Esophagus (tissue), 2 donors: ENCODE results near the gene ESPL1. TPM values are rescaled to one million over a fixed set of nuclear protein-coding genes. Genes with fewer than 3 reads are reported as not detected.
A peak's percentile ranks its signal among the peaks of the same experiment; 100 is the strongest.

Source experiments
- H3K27ac ChIP-seq, 2 donors: one replicate each; pipeline ENCODE4 v1.5.1; 2013; ENCODE audit warnings: low read depth in 2 of 2, mild to moderate bottlenecking in 2 of 2, inconsistent platforms in 1 of 2, low read length in 1 of 2, moderate library complexity in 1 of 2
- H3K27me3 ChIP-seq, 2 donors: one replicate each; pipeline ENCODE4 v1.6.1; 2013; ENCODE audit warnings: low read length in 2 of 2, control low read depth in 1 of 2, mild to moderate bottlenecking in 1 of 2; ENCODE audit not compliant: insufficient read depth in 2 of 2, control insufficient read depth in 1 of 2
- H3K36me3 ChIP-seq, 2 donors: one replicate each; pipeline ENCODE4 v1.6.1; 2013; ENCODE audit warnings: low read length in 1 of 2; ENCODE audit not compliant: control insufficient read depth in 2 of 2, insufficient read depth in 2 of 2
- H3K4me1 ChIP-seq, 2 donors: one replicate each; pipeline ENCODE4 v1.6.1; 2013; ENCODE audit warnings: low read length in 1 of 2; ENCODE audit not compliant: control insufficient read depth in 2 of 2, insufficient read depth in 2 of 2
- H3K4me3 ChIP-seq, 2 donors: one replicate each; pipeline ENCODE4 v1.5.1; 2013; ENCODE audit warnings: low read length in 2 of 2, mild to moderate bottlenecking in 2 of 2, low read depth in 1 of 2, moderate library complexity in 1 of 2
- H3K9me3 ChIP-seq, 2 donors: one replicate each; pipeline ENCODE4 v1.6.1; 2013; ENCODE audit warnings: mild to moderate bottlenecking in 2 of 2, low read depth in 1 of 2, low read length in 1 of 2, moderate library complexity in 1 of 2; ENCODE audit not compliant: control insufficient read depth in 2 of 2, insufficient read depth in 1 of 2
- WGBS, 2 donors: extraction: QIAGEN DNeasy Blood & Tissue Kit; methylation state at CpG; one replicate each; pipeline ENCODE4 v1.1.7; 2013; 5-methylcytosine and 5-hydroxymethylcytosine counted together
- polyA plus RNA-seq, 2 donors: library from polyadenylated mRNA; stranded (reverse); fragments of 200-250 nt; gene quantifications; one replicate each; pipeline ENCODE4 v1.2.3, GENCODE V29; 2013
- donor health status: healthy with polysubstance abuse.
- donor health status: Bipolar disorder and iron deficiency.

Gene ESPL1
- polyA plus RNA-seq, 2 donors: 43.8 to 66.1 TPM

DNA sequence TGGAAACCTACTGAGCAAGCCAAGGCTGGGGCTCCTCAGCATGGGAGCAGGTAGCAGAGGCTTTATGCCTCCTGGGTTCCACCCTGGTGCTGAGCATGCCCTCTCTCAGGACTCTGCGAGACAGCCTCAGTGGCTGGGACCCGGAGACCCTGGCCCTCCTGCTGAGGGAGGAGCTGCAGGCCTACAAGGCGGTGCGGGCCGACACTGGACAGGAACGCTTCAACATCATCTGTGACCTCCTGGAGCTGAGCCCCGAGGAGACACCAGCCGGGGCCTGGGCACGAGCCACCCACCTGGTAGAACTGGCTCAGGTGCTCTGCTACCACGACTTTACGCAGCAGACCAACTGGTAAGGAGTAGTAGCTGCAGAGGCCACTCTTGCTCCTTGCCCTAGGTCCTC is 8.4 kb downstream of the ESPL1 start:
- peaks cover 0 to 13% of the 10 kb centered on the region in 2 donors for H3K4me1 ChIP-seq

DNA sequence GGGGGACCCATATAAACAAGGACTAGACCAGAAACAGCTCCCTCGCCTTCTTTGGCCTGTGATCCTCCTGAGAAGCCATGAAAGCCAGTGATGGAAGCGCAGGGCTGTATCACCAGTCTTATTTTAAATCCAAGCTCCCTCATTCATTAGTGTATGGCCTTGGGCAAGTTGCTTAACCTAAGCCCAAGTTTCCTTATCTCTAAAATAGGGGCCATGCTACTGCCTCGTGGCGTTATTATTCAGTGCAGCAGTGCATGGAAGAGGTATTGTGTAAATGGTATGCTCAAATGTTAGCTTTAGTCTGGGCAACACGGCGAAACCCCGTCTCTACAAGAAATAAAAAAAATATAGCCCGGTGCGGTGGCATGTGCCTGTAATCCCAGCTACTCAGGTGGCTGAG is 9.9 kb downstream of the ESPL1 start:
- peak overlapping the region; percentile 47 to 94 for H3K27ac ChIP-seq
- no peak overlapping the region for H3K4me3 ChIP-seq
- no peaks in the 10 kb centered on the region for H3K27me3 ChIP-seq
- 65 to 67% methylated on average over 9 of the region's 9 CpGs for WGBS, 2 donors
- peaks cover 0 to 13% of the 10 kb centered on the region in 2 donors for H3K4me1 ChIP-seq
- H3K9me3 ChIP-seq: no peaks in the 10 kb centered on the region
- H3K36me3 ChIP-seq: peaks cover 0 to 16% of the 10 kb centered on the region in 2 donors

More for the DNA sequence above, 8.4 kb downstream of the ESPL1 start:
- Histone ChIP-seq H3K36me3 (peaks cover 0 to 9% of the 10 kb centered on the region in 2 donors), H3K9me3 (no peaks in the 10 kb centered on the region), H3K27ac (peak overlapping the region in 1 of 2 donors; percentile 1), H3K27me3 (no peaks in the 10 kb centered on the region), H3K4me3 (no peak overlapping the region)
- WGBS, 2 donors: 94% methylated on average over 11 of the region's 11 CpGs

DNA sequence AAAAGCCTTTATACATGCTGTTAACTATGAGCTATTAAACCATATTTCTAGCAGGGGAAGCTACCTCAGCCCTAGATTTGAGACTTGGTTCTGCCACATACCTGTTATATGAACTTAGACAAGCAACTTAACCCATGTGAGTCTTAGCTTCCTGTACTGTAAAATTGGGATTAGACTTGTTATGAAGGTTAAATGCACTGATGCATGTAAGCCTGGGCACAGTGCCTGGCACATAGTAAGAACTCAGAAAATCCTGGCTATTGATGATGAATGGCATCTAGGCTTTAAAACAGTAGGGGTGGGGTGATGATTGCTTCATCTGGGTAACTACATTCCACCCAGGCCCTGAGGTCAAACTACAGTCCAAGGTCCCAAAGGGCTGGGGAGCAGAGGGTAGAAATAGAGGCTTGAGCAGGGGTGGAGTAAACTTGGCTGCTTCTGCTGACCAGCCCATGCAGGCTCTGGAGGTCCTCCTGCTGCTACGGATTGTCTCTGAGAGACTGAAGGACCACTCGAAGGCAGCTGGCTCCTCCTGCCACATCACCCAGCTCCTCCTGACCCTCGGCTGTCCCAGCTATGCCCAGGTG is 11.3 kb downstream of the ESPL1 start:
- H3K27ac ChIP-seq: peak overlapping the region; percentile 95 to 99
- no peaks in the 10 kb centered on the region for H3K9me3 ChIP-seq
- H3K27me3 ChIP-seq: no peaks in the 10 kb centered on the region
- 50 to 59% methylated on average over 3 of the region's 3 CpGs for WGBS, 2 donors
- H3K4me1 ChIP-seq: peaks cover 0 to 13% of the 10 kb centered on the region in 2 donors
- peak overlapping the region; percentile 49 to 52 for H3K4me3 ChIP-seq
- H3K36me3 ChIP-seq: peaks cover 0 to 20% of the 10 kb centered on the region in 2 donors

DNA sequence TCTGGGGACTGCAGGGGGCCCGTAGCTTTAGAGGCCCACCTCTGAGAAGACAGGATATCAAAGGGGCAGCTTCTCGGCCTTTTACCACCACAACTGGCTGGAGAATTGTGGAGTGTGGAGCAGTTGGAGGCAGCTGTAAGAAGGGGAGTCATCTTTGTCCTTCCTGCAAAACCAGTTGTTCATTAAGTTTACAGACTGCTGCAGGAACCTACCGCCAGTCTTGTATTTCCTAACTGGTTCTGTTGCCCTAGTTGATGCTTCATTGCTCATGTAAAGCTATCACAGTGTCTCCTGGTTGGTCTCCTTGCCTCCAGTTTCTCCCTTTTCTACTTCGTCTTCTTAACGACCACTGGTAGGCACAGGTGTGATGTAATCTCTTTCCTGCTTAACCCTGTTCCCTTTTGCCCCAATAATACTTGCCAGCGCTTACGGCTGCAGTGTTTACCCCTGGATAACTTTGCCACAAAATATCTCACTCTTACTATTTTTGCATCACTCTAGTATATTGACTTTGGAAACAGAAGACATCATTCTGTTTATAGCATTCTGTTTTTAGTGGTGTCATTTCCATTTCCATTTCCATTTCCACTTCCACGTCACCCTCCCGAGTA is 11.9 kb downstream of the ESPL1 start:
- Histone ChIP-seq H3K9me3 (no peaks in the 10 kb centered on the region), H3K27ac (peak overlapping the region; percentile 95 to 99), H3K36me3 (peaks cover 0 to 21% of the 10 kb centered on the region in 2 donors), H3K27me3 (no peaks in the 10 kb centered on the region), H3K4me1 (peaks cover 0 to 13% of the 10 kb centered on the region in 2 donors), H3K4me3 (peak overlapping the region; percentile 49 to 52)
- WGBS, 2 donors: 66 to 72% methylated on average over 9 of the region's 9 CpGs

DNA sequence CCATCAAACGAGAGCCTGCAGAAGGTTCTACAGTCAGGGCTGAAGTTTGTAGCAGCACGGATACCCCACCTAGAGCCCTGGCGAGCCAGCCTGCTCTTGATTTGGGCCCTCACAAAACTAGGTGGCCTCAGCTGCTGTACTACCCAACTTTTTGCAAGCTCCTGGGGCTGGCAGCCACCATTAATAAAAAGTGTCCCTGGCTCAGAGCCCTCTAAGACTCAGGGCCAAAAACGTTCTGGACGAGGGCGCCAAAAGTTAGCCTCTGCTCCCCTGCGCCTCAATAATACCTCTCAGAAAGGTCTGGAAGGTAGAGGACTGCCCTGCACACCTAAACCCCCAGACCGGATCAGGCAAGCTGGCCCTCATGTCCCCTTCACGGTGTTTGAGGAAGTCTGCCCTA is 18.3 kb downstream of the ESPL1 start:
- Histone ChIP-seq H3K27me3 (no peaks in the 10 kb centered on the region), H3K27ac (peak overlapping the region in 1 of 2 donors; percentile 67), H3K4me1 (peaks cover 0 to 15% of the 10 kb centered on the region in 2 donors), H3K9me3 (no peaks in the 10 kb centered on the region), H3K36me3 (peaks cover 5 to 40% of the 10 kb centered on the region in 2 donors), H3K4me3 (no peak overlapping the region)
- WGBS, 2 donors: 72 to 83% methylated on average over 9 of the region's 9 CpGs

DNA sequence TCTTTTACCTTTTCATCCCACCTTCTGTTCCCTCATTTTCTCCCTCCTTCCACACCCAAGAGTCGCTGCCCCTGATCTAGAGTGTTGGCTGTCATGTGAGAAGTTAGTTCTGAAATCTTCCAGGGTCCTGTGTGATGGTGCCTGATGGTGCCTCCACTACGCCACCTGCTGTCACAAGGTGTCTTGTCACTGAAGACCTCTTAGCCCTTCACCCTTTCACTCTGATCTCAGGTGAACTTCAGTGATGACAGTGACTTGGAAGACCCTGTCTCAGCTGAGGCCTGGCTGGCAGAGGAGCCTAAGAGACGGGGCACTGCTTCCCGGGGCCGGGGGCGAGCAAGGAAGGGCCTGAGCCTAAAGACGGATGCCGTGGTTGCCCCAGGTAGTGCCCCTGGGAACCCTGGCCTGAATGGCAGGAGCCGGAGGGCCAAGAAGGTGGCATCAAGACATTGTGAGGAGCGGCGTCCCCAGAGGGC is 19.7 kb downstream of the ESPL1 start:
- H3K27ac ChIP-seq: peak overlapping the region; percentile 55 to 79
- H3K4me1 ChIP-seq: peaks cover 0 to 12% of the 10 kb centered on the region in 2 donors
- no peaks in the 10 kb centered on the region for H3K9me3 ChIP-seq
- H3K36me3 ChIP-seq: peaks cover 5 to 44% of the 10 kb centered on the region in 2 donors
- no peak overlapping the region for H3K4me3 ChIP-seq
- H3K27me3 ChIP-seq: no peaks in the 10 kb centered on the region
- WGBS, 2 donors: 57 to 58% methylated on average over 11 of the region's 11 CpGs

DNA sequence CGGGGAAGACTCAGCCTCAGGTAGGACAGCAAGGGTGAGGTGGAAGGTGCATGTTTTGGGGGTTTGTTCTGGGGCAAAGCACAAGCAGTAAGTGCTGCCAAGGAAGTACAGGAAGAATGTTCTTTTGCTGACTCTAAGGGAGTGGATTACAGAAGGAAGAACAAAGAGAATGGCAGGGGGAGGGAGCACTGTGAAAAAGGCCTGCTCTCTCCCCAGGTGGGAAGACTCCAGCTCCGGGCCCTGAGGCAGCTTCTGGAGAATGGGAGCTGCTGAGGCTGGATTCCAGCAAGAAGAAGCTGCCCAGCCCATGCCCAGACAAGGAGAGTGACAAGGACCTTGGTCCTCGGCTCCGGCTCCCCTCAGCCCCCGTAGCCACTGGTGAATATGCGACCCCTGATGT is 20.2 kb downstream of the ESPL1 start:
- no peaks in the 10 kb centered on the region for H3K9me3 ChIP-seq
- no peaks in the 10 kb centered on the region for H3K27me3 ChIP-seq
- peaks cover 5 to 43% of the 10 kb centered on the region in 2 donors for H3K36me3 ChIP-seq
- H3K4me3 ChIP-seq: no peak overlapping the region
- H3K27ac ChIP-seq: peak overlapping the region; percentile 55 to 79
- peaks cover 0 to 12% of the 10 kb centered on the region in 2 donors for H3K4me1 ChIP-seq
- 46 to 71% methylated on average over 6 of the region's 6 CpGs for WGBS, 2 donors

DNA sequence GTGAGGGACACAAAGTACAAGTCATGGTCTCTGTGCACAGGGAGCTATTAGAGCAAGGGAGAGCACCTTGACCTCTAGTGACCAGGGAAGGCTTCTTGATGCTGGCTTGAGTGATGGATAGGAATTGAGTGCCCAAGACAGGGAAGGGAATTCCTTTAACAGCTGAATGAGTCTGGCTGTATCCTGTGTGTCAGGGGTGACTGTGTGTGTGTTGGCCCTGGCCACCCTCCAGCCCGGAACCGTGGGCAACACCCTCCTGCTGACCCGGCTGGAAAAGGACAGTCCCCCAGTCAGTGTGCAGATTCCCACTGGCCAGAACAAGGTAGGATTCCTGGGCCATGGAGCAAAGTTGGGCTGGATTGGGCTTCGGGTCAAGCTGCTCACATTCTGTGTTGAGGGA is 21.8 kb downstream of the ESPL1 start:
- Histone ChIP-seq H3K27me3 (no peaks in the 10 kb centered on the region), H3K27ac (no peak overlapping the region), H3K4me1 (peaks cover 0 to 12% of the 10 kb centered on the region in 2 donors), H3K9me3 (no peaks in the 10 kb centered on the region), H3K36me3 (peaks cover 5 to 45% of the 10 kb centered on the region in 2 donors), H3K4me3 (no peak overlapping the region)
- WGBS, 2 donors: 84 to 87% methylated on average over 4 of the region's 4 CpGs

DNA sequence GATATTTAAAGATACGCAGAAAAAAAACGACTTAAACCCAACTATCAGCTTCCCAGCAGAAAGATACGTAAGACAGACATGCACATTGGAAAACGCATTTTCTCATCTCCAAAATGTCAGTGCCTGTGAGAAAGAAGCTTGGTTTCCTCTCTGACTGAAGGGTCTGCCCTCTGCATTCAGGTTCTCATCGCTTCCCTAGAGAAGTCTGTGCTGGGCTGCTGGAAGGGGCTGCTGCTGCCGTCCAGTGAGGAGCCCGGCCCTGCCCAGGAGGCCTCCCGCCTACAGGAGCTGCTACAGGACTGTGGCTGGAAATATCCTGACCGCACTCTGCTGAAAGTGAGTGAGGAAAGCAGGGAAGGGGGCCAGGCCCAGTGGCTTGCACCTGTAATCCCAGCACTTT is 22.6 kb downstream of the ESPL1 start:
- H3K27ac ChIP-seq: no peak overlapping the region
- H3K4me1 ChIP-seq: peaks cover 0 to 14% of the 10 kb centered on the region in 2 donors
- H3K4me3 ChIP-seq: no peak overlapping the region
- H3K36me3 ChIP-seq: peaks cover 5 to 41% of the 10 kb centered on the region in 2 donors
- H3K9me3 ChIP-seq: no peaks in the 10 kb centered on the region
- no peaks in the 10 kb centered on the region for H3K27me3 ChIP-seq
- WGBS, 2 donors: 88 to 89% methylated on average over 9 of the region's 9 CpGs

DNA sequence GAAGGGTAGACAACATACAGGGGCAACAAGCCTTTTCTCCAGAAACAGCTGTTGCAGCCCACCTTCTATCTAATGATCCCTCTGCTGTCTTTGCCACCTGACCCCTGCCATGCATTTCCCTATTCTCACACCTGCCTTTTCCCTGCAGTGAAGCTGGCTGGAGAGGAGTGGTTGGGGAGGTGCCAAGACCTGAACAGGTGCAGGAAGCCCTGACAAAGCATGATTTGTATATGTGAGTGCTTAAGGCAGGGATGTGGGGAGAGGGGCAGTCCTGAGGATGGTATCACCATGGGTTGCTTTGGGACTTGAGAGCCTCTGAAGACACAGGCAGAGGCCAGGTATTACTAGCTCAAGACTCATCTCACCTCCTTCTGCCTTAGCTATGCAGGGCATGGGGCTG is 24.3 kb downstream of the ESPL1 start:
- Histone ChIP-seq H3K4me3 (no peak overlapping the region), H3K27ac (no peak overlapping the region), H3K36me3 (peaks cover 5 to 32% of the 10 kb centered on the region in 2 donors), H3K4me1 (peaks cover 0 to 7% of the 10 kb centered on the region in 2 donors), H3K27me3 (no peaks in the 10 kb centered on the region), H3K9me3 (no peaks in the 10 kb centered on the region)
